Measurements from ENCODE around the gene DNAJB7. TPM values are rescaled to one million over a fixed set of nuclear protein-coding genes. Genes with fewer than 3 reads are reported as not detected.

Gene DNAJB7
- total RNA-seq: not detected
- under 1 TPM; 0.13 to 0.76 (median 0.34) TPM for polyA plus RNA-seq (ENCODE audit: insufficient read depth in 1 of 8, insufficient read length in 8 of 8, low replicate concordance in 1 of 8)
- long read RNA-seq, donor 1: 0 reads
- long read RNA-seq, donor 2, partial matches to known transcripts: 0 of 1 reads
- long read RNA-seq, donor 2, other reads (novel, unspliced or antisense): 0 of 1 reads
- long read RNA-seq, donor 3, transcript DNAJB7-201 (1 exons, 2,578 nt): major isoform, 6 of 6 reads
- long read RNA-seq, donor 3, partial matches to known transcripts: 0 of 6 reads
- long read RNA-seq, donor 3, other reads (novel, unspliced or antisense): 0 of 6 reads
- long read RNA-seq, donor 4, partial matches to known transcripts: 0 of 1 reads
- long read RNA-seq, donor 4, other reads (novel, unspliced or antisense): 0 of 1 reads
- long read RNA-seq, donor 5, transcript DNAJB7-201 (1 exons, 2,578 nt): major isoform, 7 of 7 reads
- long read RNA-seq, donor 5, partial matches to known transcripts: 0 of 7 reads
- long read RNA-seq, donor 5, other reads (novel, unspliced or antisense): 0 of 7 reads
- long read RNA-seq, donor 6, transcript DNAJB7-201 (1 exons, 2,578 nt): major isoform, 5 of 5 reads
- long read RNA-seq, donor 6, partial matches to known transcripts: 0 of 5 reads
- long read RNA-seq, donor 6, other reads (novel, unspliced or antisense): 0 of 5 reads
- long read RNA-seq, donor 7, partial matches to known transcripts: 0 of 1 reads
- long read RNA-seq, donor 7, other reads (novel, unspliced or antisense): 0 of 1 reads
- long read RNA-seq, donor 8, partial matches to known transcripts: 0 of 2 reads
- long read RNA-seq, donor 8, other reads (novel, unspliced or antisense): 0 of 2 reads
- long read RNA-seq, donor 9, partial matches to known transcripts: 0 of 2 reads
- long read RNA-seq, donor 9, other reads (novel, unspliced or antisense): 0 of 2 reads
- long read RNA-seq, donor 10, partial matches to known transcripts: 0 of 3 reads
- long read RNA-seq, donor 10, other reads (novel, unspliced or antisense): 0 of 3 reads
- long read RNA-seq, donor 11, partial matches to known transcripts: 0 of 2 reads
- long read RNA-seq, donor 11, other reads (novel, unspliced or antisense): 0 of 2 reads

DNA sequence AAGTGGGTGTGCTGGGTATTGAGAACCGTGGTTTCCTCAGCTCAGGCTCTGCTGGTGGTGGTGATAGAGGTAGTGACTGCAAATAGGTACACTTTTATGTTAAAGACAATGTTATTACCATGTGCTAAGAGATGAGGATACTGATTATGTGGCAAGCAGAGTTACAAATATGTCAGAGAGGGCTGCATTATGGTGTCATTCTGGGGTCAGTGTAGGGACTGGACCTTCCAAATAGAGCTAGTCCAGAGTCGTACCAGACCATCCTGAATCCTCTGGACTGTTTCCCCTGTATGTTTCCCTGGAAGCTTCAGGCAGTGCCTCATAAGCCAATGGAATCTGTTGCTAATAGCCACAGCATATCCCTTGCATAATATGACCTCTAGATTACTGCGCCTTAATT, at the start of gene DNAJB7:
Gene DNAJB7, minus strand, starts transcription at position 101 of the 400 bp plus-strand sequence. CDS start 119 bp downstream, outside the sequence.
- WGBS (ENCODE audit: insufficient coverage): 93% methylated on average over 2 of the region's 3 CpGs
- Histone ChIP-seq H3K27me3 (ENCODE audit: control insufficient read depth, insufficient read depth, low read length) (no peaks in the 10 kb centered on the region), H3K4me1 (ENCODE audit: control insufficient read depth, insufficient read depth, low read length) (peaks cover 5% of the 10 kb centered on the region)

DNA sequence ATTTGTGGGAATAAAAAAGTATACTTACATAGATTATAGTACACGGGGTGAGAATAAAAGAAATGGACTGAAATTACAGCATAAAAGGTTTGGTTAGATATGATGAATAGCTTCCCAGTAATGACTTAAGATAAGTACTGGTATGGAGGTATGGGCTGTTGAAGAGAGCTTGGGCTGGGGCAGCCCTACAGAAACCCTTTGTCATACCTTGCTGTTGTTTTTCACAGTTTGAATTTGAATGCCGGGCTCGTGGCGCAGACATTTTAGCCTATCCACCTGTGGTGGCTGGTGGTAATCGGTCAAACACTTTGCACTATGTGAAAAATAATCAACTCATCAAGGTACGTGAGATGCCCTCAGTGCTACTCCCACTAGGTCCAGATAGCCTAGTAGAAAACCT, 47.0 kb upstream of the DNAJB7 start:
- peaks cover 32% of the 10 kb centered on the region for H3K36me3 ChIP-seq (ENCODE audit: control insufficient read depth, insufficient read depth, low read length)
- H3K4me3 ChIP-seq (ENCODE audit: low read length): no peak overlapping the region
- 100% methylated on average over 3 of the region's 6 CpGs for WGBS (ENCODE audit: insufficient coverage)
- H3K27me3 ChIP-seq (ENCODE audit: control insufficient read depth, insufficient read depth, low read length): no peaks in the 10 kb centered on the region
- no peaks in the 10 kb centered on the region for H3K9me3 ChIP-seq (replicated peaks; ENCODE audit: control insufficient read depth, low read depth, low read length)
- no peak for DNase-seq
- H3K4me1 ChIP-seq (ENCODE audit: control insufficient read depth, insufficient read depth, low read length): no peaks in the 10 kb centered on the region
- no peak overlapping the region for H3K27ac ChIP-seq (ENCODE audit: low read length)

More for the DNA sequence above, at the start of gene DNAJB7:
- no peak within 1 kb of the TSS for H3K4me3 ChIP-seq (ENCODE audit: low read length)
- no peak for DNase-seq
- H3K27ac ChIP-seq (ENCODE audit: low read length): no peak within 1 kb of the TSS
- no peaks in the 10 kb centered on the region for H3K9me3 ChIP-seq (replicated peaks; ENCODE audit: control insufficient read depth, low read depth, low read length)
- H3K36me3 ChIP-seq (ENCODE audit: control insufficient read depth, insufficient read depth, low read length): peaks cover 9% of the 10 kb centered on the region

DNA sequence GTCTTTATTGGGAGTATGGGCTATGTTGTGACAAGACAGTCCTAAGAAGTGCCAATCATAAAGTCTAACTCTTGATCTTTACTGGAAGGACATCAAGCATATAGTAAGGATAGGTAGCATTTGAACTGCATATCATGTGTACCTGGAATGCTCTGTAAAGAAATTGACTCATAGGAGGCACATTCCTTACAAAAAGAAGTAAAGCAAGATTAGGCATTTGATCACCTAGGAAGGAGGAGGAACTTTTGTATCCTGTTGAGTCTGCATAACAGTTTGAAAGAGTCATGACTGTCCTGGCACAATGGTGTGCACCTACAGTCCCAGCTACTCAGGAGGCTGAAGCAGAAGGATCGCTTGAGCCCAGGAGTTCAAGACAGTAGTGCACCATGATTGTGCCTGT, 42.2 kb upstream of the DNAJB7 start:
- WGBS (ENCODE audit: insufficient coverage): 100% methylated on average over 1 of the region's 1 CpG
- Histone ChIP-seq H3K27me3 (ENCODE audit: control insufficient read depth, insufficient read depth, low read length) (no peaks in the 10 kb centered on the region), H3K36me3 (ENCODE audit: control insufficient read depth, insufficient read depth, low read length) (peaks cover 26% of the 10 kb centered on the region), H3K4me1 (ENCODE audit: control insufficient read depth, insufficient read depth, low read length) (no peaks in the 10 kb centered on the region), H3K4me3 (ENCODE audit: low read length) (no peak overlapping the region), H3K27ac (ENCODE audit: low read length) (no peak overlapping the region), H3K9me3 (replicated peaks; ENCODE audit: control insufficient read depth, low read depth, low read length) (no peaks in the 10 kb centered on the region)
- DNase-seq: no peak

DNA sequence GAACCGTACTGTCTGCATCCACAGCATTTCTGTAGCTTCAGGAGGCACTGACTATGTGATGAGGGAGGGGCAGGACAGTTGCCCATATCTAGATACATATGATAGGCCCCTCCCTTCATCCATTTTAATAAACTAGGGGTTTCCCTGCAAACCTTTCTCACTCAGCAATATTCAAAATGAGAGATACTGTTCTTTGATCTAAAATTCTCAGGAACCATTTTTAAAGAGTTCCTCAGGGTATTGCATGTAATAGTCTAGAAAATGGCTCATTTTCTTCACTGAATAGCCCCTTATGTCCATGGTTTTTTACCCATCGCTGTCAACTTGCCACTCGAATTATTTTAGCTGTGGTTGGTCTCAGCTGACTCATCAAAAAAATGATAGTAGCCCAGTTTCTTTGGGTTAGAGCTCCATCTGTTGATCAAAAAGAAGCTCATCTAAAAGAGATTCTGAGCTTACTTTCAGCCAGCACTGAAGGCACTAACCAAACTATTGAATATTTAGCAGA, 37.0 kb upstream of the DNAJB7 start:
- H3K9me3 ChIP-seq (replicated peaks; ENCODE audit: control insufficient read depth, low read depth, low read length): no peaks in the 10 kb centered on the region
- H3K27me3 ChIP-seq (ENCODE audit: control insufficient read depth, insufficient read depth, low read length): no peaks in the 10 kb centered on the region
- no peaks in the 10 kb centered on the region for H3K4me1 ChIP-seq (ENCODE audit: control insufficient read depth, insufficient read depth, low read length)
- H3K36me3 ChIP-seq (ENCODE audit: control insufficient read depth, insufficient read depth, low read length): no peaks in the 10 kb centered on the region
- no peak overlapping the region for H3K4me3 ChIP-seq (ENCODE audit: low read length)
- H3K27ac ChIP-seq (ENCODE audit: low read length): no peak overlapping the region
- DNase-seq: peak; percentile 67
- 36% methylated on average over 2 of the region's 3 CpGs for WGBS (ENCODE audit: insufficient coverage)

DNA sequence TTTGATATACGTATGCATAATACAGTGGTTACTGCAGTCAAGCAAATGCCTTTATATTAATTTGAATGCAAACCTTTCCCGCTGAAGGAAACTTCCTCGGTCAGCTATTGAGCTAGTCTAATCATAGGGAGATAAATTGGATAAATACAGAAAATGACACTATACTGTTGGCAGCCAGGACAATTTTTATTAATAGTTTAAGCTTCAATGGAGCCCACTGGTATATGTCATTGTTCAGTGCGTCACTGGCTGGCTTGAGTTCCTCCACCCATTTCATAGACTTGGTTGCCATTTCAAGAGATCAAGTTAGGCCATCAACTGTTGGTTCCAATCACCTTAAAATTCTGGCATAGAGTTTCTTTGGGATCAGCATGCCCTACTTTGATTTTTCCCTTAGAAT, 32.5 kb upstream of the DNAJB7 start:
- Histone ChIP-seq H3K9me3 (replicated peaks; ENCODE audit: control insufficient read depth, low read depth, low read length) (no peaks in the 10 kb centered on the region), H3K4me1 (ENCODE audit: control insufficient read depth, insufficient read depth, low read length) (no peaks in the 10 kb centered on the region), H3K36me3 (ENCODE audit: control insufficient read depth, insufficient read depth, low read length) (peaks cover 8% of the 10 kb centered on the region), H3K27me3 (ENCODE audit: control insufficient read depth, insufficient read depth, low read length) (no peaks in the 10 kb centered on the region), H3K27ac (ENCODE audit: low read length) (no peak overlapping the region), H3K4me3 (ENCODE audit: low read length) (no peak overlapping the region)
- no peak for DNase-seq
- 100% methylated on average over 1 of the region's 4 CpGs for WGBS (ENCODE audit: insufficient coverage)

DNA sequence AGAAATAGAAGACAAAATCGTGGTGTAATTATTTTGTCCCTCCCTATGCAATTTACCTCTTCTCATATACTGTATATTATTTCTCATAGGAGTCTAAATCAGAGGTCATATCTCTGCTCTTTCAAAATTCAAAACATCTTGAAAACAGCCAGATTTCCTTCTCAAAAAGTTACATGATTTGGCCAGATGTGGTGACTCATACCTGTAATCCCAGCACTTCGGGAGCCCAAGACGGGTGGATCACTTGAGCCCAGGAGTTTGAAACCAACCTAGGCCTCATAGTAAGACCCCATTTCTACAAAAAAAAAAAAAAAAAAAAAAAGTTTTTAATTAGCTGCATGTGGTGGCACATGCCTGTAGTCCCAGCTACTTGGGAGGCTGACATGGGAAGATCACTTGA, 29.0 kb upstream of the DNAJB7 start:
- no peaks in the 10 kb centered on the region for H3K27me3 ChIP-seq (ENCODE audit: control insufficient read depth, insufficient read depth, low read length)
- H3K4me1 ChIP-seq (ENCODE audit: control insufficient read depth, insufficient read depth, low read length): no peaks in the 10 kb centered on the region
- no peaks in the 10 kb centered on the region for H3K9me3 ChIP-seq (replicated peaks; ENCODE audit: control insufficient read depth, low read depth, low read length)
- no peak overlapping the region for H3K27ac ChIP-seq (ENCODE audit: low read length)
- peaks cover 27% of the 10 kb centered on the region for H3K36me3 ChIP-seq (ENCODE audit: control insufficient read depth, insufficient read depth, low read length)
- WGBS (ENCODE audit: insufficient coverage): no CpG with 5 or more reads among the region's 3 CpGs
- no peak overlapping the region for H3K4me3 ChIP-seq (ENCODE audit: low read length)
- DNase-seq: no peak

DNA sequence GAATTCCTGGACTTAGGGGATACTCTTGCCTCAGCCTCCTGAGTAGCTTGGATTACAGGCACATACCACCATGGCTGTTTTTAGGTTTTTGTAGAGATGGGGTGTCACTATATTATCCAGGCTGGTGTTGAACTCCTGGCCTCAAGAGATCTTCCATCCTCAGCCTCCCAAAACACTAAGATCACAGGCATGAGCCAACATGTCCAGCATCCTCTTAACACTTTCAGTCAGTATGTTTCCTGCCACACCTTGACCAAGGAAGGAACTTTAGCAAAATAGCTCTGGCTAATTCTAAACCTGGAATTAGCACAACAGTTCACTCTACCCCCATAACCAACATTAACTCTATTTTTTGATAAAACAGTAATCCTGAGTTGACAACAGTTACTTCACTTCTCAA, 27.2 kb upstream of the DNAJB7 start:
- H3K27me3 ChIP-seq (ENCODE audit: control insufficient read depth, insufficient read depth, low read length): no peaks in the 10 kb centered on the region
- no peak for DNase-seq
- H3K9me3 ChIP-seq (replicated peaks; ENCODE audit: control insufficient read depth, low read depth, low read length): no peaks in the 10 kb centered on the region
- peaks cover 30% of the 10 kb centered on the region for H3K36me3 ChIP-seq (ENCODE audit: control insufficient read depth, insufficient read depth, low read length)
- H3K27ac ChIP-seq (ENCODE audit: low read length): no peak overlapping the region
- no peaks in the 10 kb centered on the region for H3K4me1 ChIP-seq (ENCODE audit: control insufficient read depth, insufficient read depth, low read length)
- H3K4me3 ChIP-seq (ENCODE audit: low read length): no peak overlapping the region

DNA sequence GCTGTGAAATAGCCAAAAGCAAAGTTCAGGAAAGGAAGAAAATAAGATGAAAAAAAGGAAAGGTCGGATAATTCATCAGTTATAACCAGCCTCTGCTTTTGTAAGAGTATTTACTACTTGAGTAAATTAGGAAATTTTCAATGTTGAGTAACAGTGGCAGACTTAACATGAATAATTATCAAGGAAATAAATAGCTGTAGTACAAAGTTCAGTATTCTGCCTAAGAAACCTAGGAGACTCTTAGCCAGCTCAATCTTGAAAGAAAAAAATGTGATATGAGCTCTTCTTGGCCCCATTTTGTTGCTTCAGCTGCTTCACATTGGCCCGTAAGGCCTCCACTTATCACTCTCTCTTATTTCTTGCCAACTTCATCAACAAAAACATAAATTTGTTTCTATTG, 17.0 kb upstream of the DNAJB7 start:
- WGBS (ENCODE audit: insufficient coverage): no CpG with 5 or more reads among the region's 2 CpGs
- H3K4me3 ChIP-seq (ENCODE audit: low read length): no peak overlapping the region
- no peak for DNase-seq
- H3K36me3 ChIP-seq (ENCODE audit: control insufficient read depth, insufficient read depth, low read length): peaks cover 24% of the 10 kb centered on the region
- no peak overlapping the region for H3K27ac ChIP-seq (ENCODE audit: low read length)
- no peaks in the 10 kb centered on the region for H3K27me3 ChIP-seq (ENCODE audit: control insufficient read depth, insufficient read depth, low read length)
- no peaks in the 10 kb centered on the region for H3K4me1 ChIP-seq (ENCODE audit: control insufficient read depth, insufficient read depth, low read length)
- H3K9me3 ChIP-seq (replicated peaks; ENCODE audit: control insufficient read depth, low read depth, low read length): no peaks in the 10 kb centered on the region

DNA sequence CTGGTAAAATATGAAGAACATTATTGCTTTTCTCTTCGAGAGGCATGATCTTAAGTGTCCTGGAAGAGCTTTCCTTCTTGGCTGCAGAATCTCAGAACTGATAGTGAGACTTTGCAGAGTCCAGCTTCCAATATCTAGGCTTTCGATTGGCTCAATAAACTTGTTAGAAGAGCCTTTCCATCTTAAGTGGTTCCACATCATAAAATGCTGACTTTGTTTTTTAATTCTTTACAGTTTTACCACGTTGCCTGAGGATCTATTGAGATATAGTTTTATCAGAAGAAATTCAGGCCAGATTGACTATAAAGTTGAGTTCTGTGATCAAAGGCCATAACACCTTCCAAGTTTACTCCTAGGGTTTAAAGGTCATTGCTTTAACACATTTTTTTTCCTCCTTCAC, 15.6 kb upstream of the DNAJB7 start:
- H3K27ac ChIP-seq (ENCODE audit: low read length): no peak overlapping the region
- peaks cover 22% of the 10 kb centered on the region for H3K36me3 ChIP-seq (ENCODE audit: control insufficient read depth, insufficient read depth, low read length)
- no peaks in the 10 kb centered on the region for H3K4me1 ChIP-seq (ENCODE audit: control insufficient read depth, insufficient read depth, low read length)
- H3K27me3 ChIP-seq (ENCODE audit: control insufficient read depth, insufficient read depth, low read length): no peaks in the 10 kb centered on the region
- H3K4me3 ChIP-seq (ENCODE audit: low read length): no peak overlapping the region
- no peaks in the 10 kb centered on the region for H3K9me3 ChIP-seq (replicated peaks; ENCODE audit: control insufficient read depth, low read depth, low read length)
- WGBS (ENCODE audit: insufficient coverage): no CpG with 5 or more reads among the region's 3 CpGs
- DNase-seq: no peak

DNA sequence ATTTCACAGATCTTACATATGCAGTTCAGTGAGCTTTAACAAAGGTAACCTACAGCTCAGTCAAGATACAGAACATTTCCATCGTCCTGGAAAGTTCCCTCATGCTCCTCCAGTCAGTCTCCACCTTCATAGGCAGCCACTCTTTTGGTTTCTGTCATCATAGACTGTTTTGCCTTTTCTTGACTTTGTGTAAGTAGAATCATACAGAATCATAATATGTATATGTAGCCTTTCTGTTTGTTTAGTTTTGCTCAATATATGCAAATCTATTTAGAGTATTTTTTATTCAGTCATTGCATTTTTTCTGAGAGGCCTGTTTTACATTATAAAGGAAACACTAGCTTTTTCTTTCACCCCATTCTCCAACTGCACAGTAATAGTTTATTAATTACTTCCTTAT, 15.0 kb upstream of the DNAJB7 start:
- H3K9me3 ChIP-seq (replicated peaks; ENCODE audit: control insufficient read depth, low read depth, low read length): no peaks in the 10 kb centered on the region
- no peak overlapping the region for H3K27ac ChIP-seq (ENCODE audit: low read length)
- no peaks in the 10 kb centered on the region for H3K27me3 ChIP-seq (ENCODE audit: control insufficient read depth, insufficient read depth, low read length)
- peaks cover 17% of the 10 kb centered on the region for H3K36me3 ChIP-seq (ENCODE audit: control insufficient read depth, insufficient read depth, low read length)
- H3K4me1 ChIP-seq (ENCODE audit: control insufficient read depth, insufficient read depth, low read length): no peaks in the 10 kb centered on the region
- no CpG with 5 or more reads among the region's 1 CpG for WGBS (ENCODE audit: insufficient coverage)
- no peak overlapping the region for H3K4me3 ChIP-seq (ENCODE audit: low read length)
- DNase-seq: no peak

Measured in muscle of leg (tissue), 16 donors.